ENCODE data around the gene MTRF1.

MTRF1 gene

GRCh38 chr13:41224113-41225110 lies 39.0 kb downstream of the MTRF1 start:
- TF ChIP-seq CTCF (IDR thresholded peaks at IDR 0.05; ENCODE audit: low read depth, low read length, missing control alignments) = no peak
- DNase-seq = peak; percentile 76
- Histone ChIP-seq H3K27ac (peak overlapping the region; percentile 9), H3K36me3 (replicated peaks) (no peaks in the 10 kb centered on the region), H3K27me3 (replicated peaks) (no peaks in the 10 kb centered on the region), H3K4me3 (ENCODE audit: low read depth, low read length) (no peak overlapping the region)
- in situ Hi-C loops (cut with HindIII; ENCODE audit: low pct_ligation_motif_present, low sequenced_read_pairs) = no loop called here

- TF ChIP-seq CTCF (IDR thresholded peaks at IDR 0.05; ENCODE audit: low read depth, low read length, missing control alignments) = peak; percentile 75
- DNase-seq = peak; percentile 67
- no peak overlapping the region for H3K4me3 ChIP-seq (ENCODE audit: low read depth, low read length)
- H3K36me3 ChIP-seq (replicated peaks) = no peaks in the 10 kb centered on the region
- no peaks in the 10 kb centered on the region for H3K27me3 ChIP-seq (replicated peaks)
- no peak overlapping the region for H3K27ac ChIP-seq
- in situ Hi-C loops (cut with HindIII; ENCODE audit: low pct_ligation_motif_present, low sequenced_read_pairs) = no loop called here
Measured at GRCh38 chr13:41222259-41222852, 41.0 kb downstream of the MTRF1 start.

GRCh38 chr13:41220401-41220800 lies 43.0 kb downstream of the MTRF1 start:
- Histone ChIP-seq H3K4me3 (ENCODE audit: low read depth, low read length) (no peak overlapping the region), H3K27ac (no peak overlapping the region), H3K27me3 (replicated peaks) (no peaks in the 10 kb centered on the region), H3K36me3 (replicated peaks) (no peaks in the 10 kb centered on the region)
- no peak for TF ChIP-seq CTCF (IDR thresholded peaks at IDR 0.05; ENCODE audit: low read depth, low read length, missing control alignments)
- DNase-seq = no peak
- in situ Hi-C loops (cut with HindIII; ENCODE audit: low pct_ligation_motif_present, low sequenced_read_pairs) = no loop called here

GRCh38 chr13:41216160-41216559 lies 47.2 kb downstream of the MTRF1 start:
- DNase-seq = no peak
- Histone ChIP-seq H3K36me3 (replicated peaks) (no peaks in the 10 kb centered on the region), H3K4me3 (ENCODE audit: low read depth, low read length) (no peak overlapping the region), H3K27me3 (replicated peaks) (no peaks in the 10 kb centered on the region), H3K27ac (no peak overlapping the region)
- in situ Hi-C loops (cut with HindIII; ENCODE audit: low pct_ligation_motif_present, low sequenced_read_pairs) = no loop called here
- TF ChIP-seq CTCF (IDR thresholded peaks at IDR 0.05; ENCODE audit: low read depth, low read length, missing control alignments) = no peak

- Histone ChIP-seq H3K27ac (no peak overlapping the region), H3K4me3 (ENCODE audit: low read depth, low read length) (no peak overlapping the region), H3K27me3 (replicated peaks) (no peaks in the 10 kb centered on the region), H3K36me3 (replicated peaks) (no peaks in the 10 kb centered on the region)
- in situ Hi-C loops (cut with HindIII; ENCODE audit: low pct_ligation_motif_present, low sequenced_read_pairs) = no loop called here
- DNase-seq = no peak
- TF ChIP-seq CTCF (IDR thresholded peaks at IDR 0.05; ENCODE audit: low read depth, low read length, missing control alignments) = no peak
Measured at GRCh38 chr13:41213919-41214318, 49.5 kb downstream of the MTRF1 start.

Data from brain microvascular endothelial cell (primary cell).